ENCODE results near the gene ZIC5. TPM values are rescaled to one million over a fixed set of nuclear protein-coding genes. Genes with fewer than 3 reads are reported as not detected.

ZIC5 gene
- total and polyA plus RNA-seq, 4 experiments from 2014 or later = not detected

DNA sequence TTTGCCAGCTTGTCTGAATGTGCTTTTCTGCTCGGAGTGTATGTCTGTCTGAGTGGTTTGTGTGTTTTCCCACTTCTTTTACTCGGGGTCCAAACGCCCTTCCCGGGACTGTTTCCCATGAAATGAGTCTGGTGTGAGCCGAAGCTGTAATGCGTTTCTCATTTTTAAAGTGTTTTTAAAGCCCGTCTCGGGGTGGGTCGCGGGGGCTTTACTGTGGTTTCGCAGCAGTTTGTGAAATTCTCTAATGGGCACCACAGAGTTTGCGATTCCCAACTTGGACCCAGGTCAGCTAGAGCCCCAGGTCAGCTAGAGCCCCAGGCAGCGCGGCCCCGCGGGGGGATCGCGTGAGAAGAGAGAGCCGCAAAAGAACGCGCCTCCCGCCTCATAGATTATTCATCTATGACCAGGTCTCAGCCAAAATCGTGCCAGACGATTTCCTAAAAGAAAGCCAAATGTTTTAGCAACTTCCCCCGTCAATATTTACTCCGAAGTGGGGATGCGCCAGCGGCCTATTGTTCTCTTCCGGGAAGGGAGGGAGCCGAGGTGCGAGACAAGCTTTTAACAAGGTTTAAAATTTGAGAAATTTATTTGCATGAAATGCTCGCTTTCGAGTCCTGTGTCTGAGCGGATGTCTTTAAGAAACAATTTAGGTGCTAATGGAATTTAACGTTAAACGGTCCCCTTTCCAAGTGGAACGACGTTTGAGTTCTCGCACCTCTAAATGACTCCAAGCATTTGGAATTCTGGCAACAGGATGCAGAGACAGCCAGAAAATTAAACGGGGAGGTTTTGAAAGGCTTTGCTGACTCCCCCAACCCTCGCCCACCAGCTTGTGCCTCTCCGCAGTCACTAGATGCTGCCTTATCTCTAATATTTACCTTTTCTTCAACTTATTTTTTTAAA, 12.2 kb upstream of the ZIC5 start:
- Histone ChIP-seq H3K36me3 (ENCODE audit: insufficient read depth, low read length) (no peaks in the 10 kb centered on the region), H3K9me3 (ENCODE audit: control insufficient read depth in 1 of 2, low read length in 2 of 2) (no peaks in the 10 kb centered on the region), H3K4me3 (ENCODE audit: low read length in 2 of 2) (no peak overlapping the region), H3K27me3 (ENCODE audit: insufficient read depth, low read length) (peaks cover 71% of the 10 kb centered on the region), H3K4me1 (ENCODE audit: insufficient read depth, low read length) (peaks cover 27% of the 10 kb centered on the region), H3K27ac (ENCODE audit: low read depth, low read length) (no peak overlapping the region)
- Mint-ChIP-seq H3K4me1 (peaks cover 5 to 35% (median 15%) of the 10 kb centered on the region in 4 donors), H3K9me3 (peaks cover 0 to 42% (median 25%) of the 10 kb centered on the region in 8 donors), H3K27me3 (peaks cover 41 to 47% of the 10 kb centered on the region in 2 donors), H3K27ac (peak overlapping the region in 6 of 7 donors; percentile 60 to 98 (median 90)), H3K4me3 (peak overlapping the region; percentile 46 to 84 (median 69)), H3K36me3 (peaks cover 0 to 11% of the 10 kb centered on the region in 2 donors)
- CTCF ChIA-PET (ENCODE audit: partially characterized antibody) = interaction anchor here (0.8 kb wide), 1 partner anchor 14 kb away, joined by 3 read pairs; no protein-coding TSS in a partner anchor
- intact Hi-C loops (cut with micrococcal nuclease) = loop anchor here (1.0 to 5.0 kb wide), 2 partner anchors 10 to 326 kb away; no protein-coding TSS in a partner anchor
- POLR2A ChIA-PET (ENCODE audit: partially characterized antibody) = interaction anchor here (0.8 to 3.6 kb wide), 6 partner anchors 10 to 24 kb away, joined by 3 to 11 read pairs (median 6); no protein-coding TSS in a partner anchor
- peak in 1 of 5 donors; percentile 37 for DNase-seq

DNA sequence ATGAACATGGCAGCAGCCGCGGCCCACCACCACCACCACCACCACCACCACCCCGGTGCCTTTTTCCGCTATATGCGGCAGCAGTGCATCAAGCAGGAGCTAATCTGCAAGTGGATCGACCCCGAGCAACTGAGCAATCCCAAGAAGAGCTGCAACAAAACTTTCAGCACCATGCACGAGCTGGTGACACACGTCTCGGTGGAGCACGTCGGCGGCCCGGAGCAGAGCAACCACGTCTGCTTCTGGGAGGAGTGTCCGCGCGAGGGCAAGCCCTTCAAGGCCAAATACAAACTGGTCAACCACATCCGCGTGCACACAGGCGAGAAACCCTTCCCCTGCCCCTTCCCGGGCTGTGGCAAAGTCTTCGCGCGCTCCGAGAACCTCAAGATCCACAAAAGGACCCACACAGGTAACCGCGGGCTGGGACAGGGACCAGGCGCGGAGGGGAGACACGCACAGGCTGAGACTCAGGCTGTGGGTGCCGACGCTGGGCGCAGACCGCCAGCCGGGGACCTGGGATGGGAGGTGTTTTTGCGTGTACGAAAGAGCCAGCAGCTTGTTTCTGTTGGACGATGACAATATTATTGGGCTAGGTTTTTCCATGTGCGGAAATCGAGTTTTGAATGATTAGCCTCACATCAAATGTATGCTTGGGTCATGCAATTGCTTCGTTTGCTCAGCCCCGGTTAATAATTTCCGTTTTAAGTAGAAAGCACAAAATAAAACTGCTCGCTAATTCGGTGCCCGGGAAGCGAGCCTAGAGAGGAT, 11.3 kb upstream of the ZIC5 start:
- intact Hi-C loops (cut with micrococcal nuclease) = loop anchor here (5.0 kb wide), 1 partner anchor 326 kb away; no protein-coding TSS in a partner anchor
- H3K9me3 Mint-ChIP-seq = peaks cover 0 to 47% (median 25%) of the 10 kb centered on the region in 8 donors
- H3K4me3 Mint-ChIP-seq = peak overlapping the region; percentile 46 to 84 (median 69)
- no peak overlapping the region for H3K27ac ChIP-seq (ENCODE audit: low read depth, low read length)
- H3K4me1 ChIP-seq (ENCODE audit: insufficient read depth, low read length) = peaks cover 36% of the 10 kb centered on the region
- peaks cover 6 to 42% (median 19%) of the 10 kb centered on the region in 4 donors for H3K4me1 Mint-ChIP-seq
- peaks cover 47 to 53% of the 10 kb centered on the region in 2 donors for H3K27me3 Mint-ChIP-seq
- CTCF ChIA-PET (ENCODE audit: partially characterized antibody) = interaction anchor here (1.8 kb wide), 1 partner anchor 9 kb away, joined by 3 read pairs; no protein-coding TSS in a partner anchor
- DNase-seq = peak in 1 of 5 donors; percentile 41
- no peaks in the 10 kb centered on the region for H3K36me3 ChIP-seq (ENCODE audit: insufficient read depth, low read length)
- H3K27ac Mint-ChIP-seq = peak overlapping the region in 6 of 7 donors; percentile 60 to 98 (median 90)
- POLR2A ChIA-PET (ENCODE audit: partially characterized antibody) = interaction anchor here (0.8 to 3.6 kb wide), 7 partner anchors 9 to 23 kb away, joined by 3 to 11 read pairs (median 8); no protein-coding TSS in a partner anchor
- peak overlapping the region in 1 of 2 donors; percentile 21 for H3K4me3 ChIP-seq (ENCODE audit: low read length in 2 of 2)
- H3K27me3 ChIP-seq (ENCODE audit: insufficient read depth, low read length) = peaks cover 73% of the 10 kb centered on the region
- no peaks in the 10 kb centered on the region for H3K9me3 ChIP-seq (ENCODE audit: control insufficient read depth in 1 of 2, low read length in 2 of 2)
- H3K36me3 Mint-ChIP-seq = peaks cover 0 to 11% of the 10 kb centered on the region in 2 donors

GRCh38 chr13:99982036-99982730, 10.6 kb upstream of the ZIC5 start:
- no peaks in the 10 kb centered on the region for H3K9me3 ChIP-seq (ENCODE audit: control insufficient read depth in 1 of 2, low read length in 2 of 2)
- Mint-ChIP-seq H3K4me1 (peaks cover 6 to 40% (median 20%) of the 10 kb centered on the region in 4 donors), H3K4me3 (peak overlapping the region in 7 of 8 donors; percentile 51 to 84 (median 67)), H3K36me3 (peaks cover 0 to 10% of the 10 kb centered on the region in 2 donors), H3K27ac (peak overlapping the region in 4 of 7 donors; percentile 61 to 98 (median 88)), H3K27me3 (peaks cover 51 to 56% of the 10 kb centered on the region in 2 donors), H3K9me3 (peaks cover 0 to 52% (median 26%) of the 10 kb centered on the region in 8 donors)
- CTCF ChIA-PET (ENCODE audit: partially characterized antibody) = interaction anchor here (1.8 kb wide), 1 partner anchor 10 kb away, joined by 3 read pairs; no protein-coding TSS in a partner anchor
- H3K36me3 ChIP-seq (ENCODE audit: insufficient read depth, low read length) = no peaks in the 10 kb centered on the region
- peak in 1 of 5 donors; percentile 50 for DNase-seq
- peaks cover 73% of the 10 kb centered on the region for H3K27me3 ChIP-seq (ENCODE audit: insufficient read depth, low read length)
- peak overlapping the region in 1 of 2 donors; percentile 21 for H3K4me3 ChIP-seq (ENCODE audit: low read length in 2 of 2)
- no peak overlapping the region for H3K27ac ChIP-seq (ENCODE audit: low read depth, low read length)
- POLR2A ChIA-PET (ENCODE audit: partially characterized antibody) = interaction anchor here (1.0 to 2.5 kb wide), 4 partner anchors 10 to 327 kb away, joined by 3 to 9 read pairs (median 4); no protein-coding TSS in a partner anchor
- intact Hi-C loops (cut with micrococcal nuclease) = loop anchor here (5.0 kb wide), 1 partner anchor 325 kb away; no protein-coding TSS in a partner anchor
- H3K4me1 ChIP-seq (ENCODE audit: insufficient read depth, low read length) = peaks cover 37% of the 10 kb centered on the region

GRCh38 chr13:99981735-99982035, 10.1 kb upstream of the ZIC5 start, which contains the start of gene ZIC2:
Gene ZIC2, plus strand, starts transcription at chr13:99981784. Its CDS starts 281 bp downstream, at chr13:99982065.
- Histone ChIP-seq H3K9me3 (ENCODE audit: control insufficient read depth in 1 of 2, low read length in 2 of 2) (no peaks in the 10 kb centered on the region), H3K27ac (ENCODE audit: low read depth, low read length) (no peak within 1 kb of the TSS), H3K4me1 (ENCODE audit: insufficient read depth, low read length) (peaks cover 37% of the 10 kb centered on the region), H3K36me3 (ENCODE audit: insufficient read depth, low read length) (no peaks in the 10 kb centered on the region), H3K27me3 (ENCODE audit: insufficient read depth, low read length) (peaks cover 73% of the 10 kb centered on the region), H3K4me3 (ENCODE audit: low read length in 2 of 2) (peak within 1 kb of the TSS in 1 of 2 donors; percentile 28)
- H3K36me3 Mint-ChIP-seq = peaks cover 0 to 8% of the 10 kb centered on the region in 2 donors
- H3K4me3 Mint-ChIP-seq = peak within 1 kb of the TSS in 7 of 8 donors; percentile 51 to 84 (median 67)
- peaks cover 0 to 55% (median 28%) of the 10 kb centered on the region in 8 donors for H3K9me3 Mint-ChIP-seq
- ChIA-PET POLR2A (ENCODE audit: partially characterized antibody) (interaction anchor here (0.6 to 2.5 kb wide), 6 partner anchors 8 to 326 kb away, joined by 3 to 9 read pairs (median 4); no protein-coding TSS in a partner anchor), CTCF (ENCODE audit: partially characterized antibody) (interaction anchor here (1.8 kb wide), 1 partner anchor 11 kb away, joined by 3 read pairs; no protein-coding TSS in a partner anchor)
- peaks cover 51 to 56% of the 10 kb centered on the region in 2 donors for H3K27me3 Mint-ChIP-seq
- intact Hi-C loops (cut with micrococcal nuclease) = loop anchor here (5.0 kb wide), 1 partner anchor 324 kb away; no protein-coding TSS in a partner anchor
- DNase-seq = no peak
- peaks cover 6 to 43% (median 20%) of the 10 kb centered on the region in 4 donors for H3K4me1 Mint-ChIP-seq
- H3K27ac Mint-ChIP-seq = peak within 1 kb of the TSS in 6 of 7 donors; percentile 8 to 98 (median 80)

- Histone ChIP-seq H3K36me3 (ENCODE audit: insufficient read depth, low read length) (no peaks in the 10 kb centered on the region), H3K4me3 (ENCODE audit: low read length in 2 of 2) (peak overlapping the region in 1 of 2 donors; percentile 28), H3K27ac (ENCODE audit: low read depth, low read length) (no peak overlapping the region), H3K9me3 (ENCODE audit: control insufficient read depth in 1 of 2, low read length in 2 of 2) (no peaks in the 10 kb centered on the region), H3K4me1 (ENCODE audit: insufficient read depth, low read length) (peaks cover 37% of the 10 kb centered on the region), H3K27me3 (ENCODE audit: insufficient read depth, low read length) (peaks cover 73% of the 10 kb centered on the region)
- peaks cover 0 to 7% of the 10 kb centered on the region in 2 donors for H3K36me3 Mint-ChIP-seq
- peaks cover 53 to 57% of the 10 kb centered on the region in 2 donors for H3K27me3 Mint-ChIP-seq
- H3K27ac Mint-ChIP-seq = peak overlapping the region in 1 of 7 donors; percentile 57
- POLR2A ChIA-PET (ENCODE audit: partially characterized antibody) = interaction anchor here (0.6 to 2.5 kb wide), 8 partner anchors 9 to 326 kb away, joined by 3 to 9 read pairs (median 4); no protein-coding TSS in a partner anchor
- H3K4me3 Mint-ChIP-seq = peak overlapping the region in 4 of 8 donors; percentile 39 to 73 (median 45)
- peak in 1 of 5 donors; percentile 33 for DNase-seq
- CTCF ChIA-PET (ENCODE audit: partially characterized antibody) = interaction anchor here (1.8 kb wide), 1 partner anchor 11 kb away, joined by 3 read pairs; no protein-coding TSS in a partner anchor
- intact Hi-C loops (cut with micrococcal nuclease) = loop anchor here (5.0 kb wide), 1 partner anchor 324 kb away; no protein-coding TSS in a partner anchor
- H3K9me3 Mint-ChIP-seq = peaks cover 0 to 53% (median 28%) of the 10 kb centered on the region in 8 donors
- H3K4me1 Mint-ChIP-seq = peaks cover 6 to 41% (median 19%) of the 10 kb centered on the region in 4 donors
These were observed 9.5 kb upstream of the ZIC5 start for GRCh38 chr13:99980824-99981734.

Measured in CD4-positive, alpha-beta memory T cell (primary cell).